ENCODE results near the gene PTOV1.

DNA sequence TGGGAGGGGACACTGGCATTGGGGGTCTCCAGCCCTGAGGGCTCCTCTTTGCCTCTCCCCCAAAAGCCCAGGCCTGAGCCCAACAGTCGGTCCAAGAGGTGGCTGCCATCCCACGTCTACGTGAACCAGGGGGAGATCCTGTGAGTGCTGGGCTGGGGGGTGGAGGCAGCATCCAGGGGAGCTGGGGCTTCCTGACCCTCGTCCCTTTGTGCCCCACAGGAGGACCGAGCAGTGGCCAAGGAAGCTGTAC lies 6.8 kb downstream of the PTOV1 start:
- TF ChIP-seq CTCF (IDR thresholded peaks at IDR 0.05; ENCODE audit: low read depth, low read length) (no peak), EZH2phosphoT487 (IDR thresholded peaks at IDR 0.05; ENCODE audit: low read depth) (no peak)

All from OCI-LY3 (cell line).